Kasumi-1 (cell line): ENCODE measurements around the gene RASGEF1C.

Experiments
- DNase-seq, 2 experiments: peaks; one replicate each; lab custom pipeline; 2025; lab: John Stamatoyannopoulos, UW

The RASGEF1C gene

DNA sequence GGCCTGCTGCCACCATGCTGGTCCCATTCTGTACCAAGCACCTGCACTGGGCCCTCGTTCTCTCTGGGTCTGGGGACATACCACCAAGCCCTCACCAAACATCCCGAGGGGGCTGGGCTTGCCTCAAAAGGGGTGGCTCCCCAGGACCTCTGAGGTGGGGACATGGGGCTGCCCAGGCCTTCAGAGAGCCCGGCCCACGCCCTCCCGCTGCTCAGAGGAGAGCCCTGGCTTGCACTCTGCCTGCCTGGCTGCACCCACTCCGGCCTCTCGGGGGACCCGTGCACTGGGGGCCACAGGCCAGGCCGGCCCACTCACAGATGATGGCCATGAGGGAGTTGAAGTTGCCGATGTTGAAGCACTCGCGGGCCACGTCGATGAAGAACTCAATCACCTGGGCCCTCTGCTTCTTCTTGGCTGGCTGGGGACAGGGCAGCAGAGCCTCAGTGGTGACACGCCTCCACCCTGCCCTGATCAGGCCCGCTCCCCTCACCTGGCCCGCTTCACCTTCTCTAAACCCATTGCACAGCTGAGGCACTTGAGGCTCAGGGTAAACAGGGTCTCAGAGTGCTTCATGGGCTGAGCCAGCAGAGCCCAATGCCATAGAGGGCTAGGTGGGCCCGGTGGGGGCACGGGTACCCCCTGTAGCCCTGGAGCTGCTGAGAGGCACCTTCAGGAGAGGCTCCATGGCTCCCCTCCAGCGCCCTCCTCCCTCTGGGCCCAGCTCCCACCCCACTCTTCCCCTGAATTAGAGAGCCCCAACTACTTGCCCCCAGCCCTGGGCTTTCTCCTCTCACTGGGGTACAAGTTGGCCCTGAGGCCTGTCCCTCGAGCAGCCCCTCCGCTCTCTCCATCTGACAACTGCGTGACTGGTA is 89.7 kb downstream of the RASGEF1C start:
- no peak for DNase-seq

DNA sequence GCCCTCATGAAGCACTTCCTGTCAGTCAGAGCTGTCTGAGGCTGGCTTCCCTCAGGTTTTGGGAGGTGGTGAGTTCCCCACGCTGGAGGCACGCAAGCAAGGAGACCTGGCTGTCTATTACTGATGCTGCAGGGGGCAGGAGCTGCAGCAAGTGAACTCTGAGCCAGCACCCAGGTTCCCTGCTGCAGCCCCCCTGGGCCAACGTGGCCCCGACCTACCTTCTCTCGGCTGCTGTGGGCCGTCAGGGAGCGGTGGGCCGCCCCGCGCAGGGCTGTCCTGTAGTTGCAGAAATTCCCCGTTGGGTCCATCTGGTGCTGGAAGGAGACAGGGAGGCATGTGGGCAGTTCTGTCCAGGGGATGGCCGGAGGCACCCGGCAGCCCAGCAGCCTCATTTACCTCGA is 90.6 kb downstream of the RASGEF1C start:
- no peak for DNase-seq

DNA sequence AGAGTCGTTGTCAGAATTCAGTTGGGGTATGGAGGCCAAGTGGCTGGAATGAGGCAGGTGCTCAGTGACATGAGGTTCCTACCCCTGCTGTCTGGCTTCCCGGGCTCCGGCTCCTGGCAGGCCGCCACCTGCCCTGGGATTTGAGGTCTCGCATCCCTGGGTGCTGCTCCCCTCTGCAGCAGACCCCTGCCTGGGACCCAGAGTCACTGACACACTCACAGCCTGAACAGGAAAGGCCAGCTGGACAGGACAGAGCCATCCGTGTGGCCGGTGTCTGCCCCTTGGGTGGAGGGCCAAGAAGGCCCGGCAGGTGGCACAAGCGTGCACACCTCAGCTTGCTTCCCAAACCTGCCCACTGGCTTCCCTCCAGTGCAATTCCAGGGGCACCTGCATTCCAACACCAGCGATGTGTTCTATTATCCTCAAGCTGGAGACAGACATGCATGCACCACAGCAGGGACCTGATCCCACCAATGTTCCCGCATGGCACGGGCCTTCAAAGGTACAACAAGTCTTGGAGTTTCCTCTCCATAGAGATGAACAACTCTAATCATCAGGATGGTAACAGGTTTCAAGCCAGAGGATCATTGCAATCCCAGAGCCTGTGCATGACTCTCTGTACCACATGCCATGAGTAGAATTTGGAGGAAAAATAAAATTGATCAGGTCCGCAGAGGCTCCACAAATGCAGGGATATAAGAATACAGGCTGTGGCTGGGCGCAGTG is 91.8 kb downstream of the RASGEF1C start:
- DNase-seq = no peak

DNA sequence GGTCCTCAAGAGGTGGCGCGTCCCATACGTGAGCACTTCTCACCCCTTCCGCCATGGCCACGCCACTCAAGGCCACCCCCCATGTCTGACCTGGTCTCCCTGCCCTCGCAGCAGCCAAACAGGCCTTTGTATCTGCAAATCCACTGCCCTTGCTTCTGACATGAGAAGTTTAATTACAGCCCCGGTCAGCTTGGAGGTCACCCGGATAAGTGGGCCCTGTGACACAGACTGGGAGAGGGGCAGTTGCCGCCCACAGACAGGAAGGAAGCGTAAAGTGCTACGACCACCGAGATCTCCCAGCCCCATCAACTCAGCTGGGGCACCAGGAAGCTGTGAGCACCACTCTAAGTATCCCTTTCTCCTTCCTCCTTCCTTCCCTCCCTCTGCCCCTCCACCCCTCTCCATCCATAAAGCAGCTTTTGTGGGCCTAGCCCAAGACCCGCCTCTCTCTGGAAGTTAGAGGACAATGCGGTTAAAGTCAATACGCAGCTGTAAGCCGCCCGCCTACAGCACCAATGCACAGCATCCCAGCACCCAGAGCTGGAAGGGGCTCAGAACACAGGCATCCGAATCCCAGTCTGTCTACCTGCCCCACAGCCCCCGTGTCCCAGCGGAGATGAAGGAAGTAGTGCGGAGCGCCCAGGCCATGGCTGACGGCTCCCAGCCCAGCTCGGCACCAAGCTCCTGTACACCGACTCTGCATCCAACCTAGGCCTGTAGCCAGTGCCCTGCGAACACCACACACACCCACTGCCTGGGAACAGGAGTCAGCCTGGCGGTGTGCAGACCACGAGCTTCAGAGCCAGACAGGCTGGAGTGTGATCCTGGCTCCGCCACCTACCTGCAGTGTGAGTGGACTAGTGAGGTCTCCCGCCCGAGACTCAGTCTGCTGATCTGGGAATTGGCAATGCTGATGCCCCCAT is 92.7 kb downstream of the RASGEF1C start:
- DNase-seq = no peak

DNA sequence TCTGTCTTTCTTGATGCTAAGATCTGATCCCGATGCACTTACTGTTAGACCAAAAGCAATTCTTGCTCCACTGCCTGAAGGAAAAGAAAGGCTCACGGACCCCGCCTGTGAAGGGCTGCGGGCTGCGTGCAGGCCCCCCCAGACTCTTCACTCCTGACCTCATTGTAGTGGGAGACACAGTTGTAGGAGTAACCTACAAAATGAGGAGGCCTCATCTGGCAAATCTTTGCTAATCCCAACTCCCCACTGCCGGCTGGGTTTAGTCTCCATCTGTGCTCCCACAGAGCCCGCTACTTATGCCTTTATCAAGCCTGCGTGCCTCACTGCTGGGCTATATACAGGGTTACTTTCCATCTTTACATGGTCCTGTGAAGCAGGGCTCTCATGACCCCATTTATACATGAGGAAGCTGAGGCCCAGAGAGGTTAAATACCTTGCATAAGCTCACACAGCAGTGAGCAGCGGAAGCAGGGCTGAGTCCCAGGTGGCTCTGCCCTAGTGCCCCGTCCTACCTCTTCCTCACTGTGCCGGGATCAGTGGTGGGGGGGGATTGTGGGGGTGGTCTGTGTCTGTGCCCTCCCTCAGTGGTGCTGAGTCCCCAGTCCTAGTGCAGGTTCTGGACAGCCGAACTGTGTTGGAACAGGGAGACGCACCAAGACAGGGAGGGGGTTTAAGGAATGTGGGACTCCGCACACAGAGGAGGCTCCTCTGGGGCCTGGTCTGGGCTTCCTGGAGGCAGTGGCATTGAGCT is 93.5 kb downstream of the RASGEF1C start:
- DNase-seq = no peak

DNA sequence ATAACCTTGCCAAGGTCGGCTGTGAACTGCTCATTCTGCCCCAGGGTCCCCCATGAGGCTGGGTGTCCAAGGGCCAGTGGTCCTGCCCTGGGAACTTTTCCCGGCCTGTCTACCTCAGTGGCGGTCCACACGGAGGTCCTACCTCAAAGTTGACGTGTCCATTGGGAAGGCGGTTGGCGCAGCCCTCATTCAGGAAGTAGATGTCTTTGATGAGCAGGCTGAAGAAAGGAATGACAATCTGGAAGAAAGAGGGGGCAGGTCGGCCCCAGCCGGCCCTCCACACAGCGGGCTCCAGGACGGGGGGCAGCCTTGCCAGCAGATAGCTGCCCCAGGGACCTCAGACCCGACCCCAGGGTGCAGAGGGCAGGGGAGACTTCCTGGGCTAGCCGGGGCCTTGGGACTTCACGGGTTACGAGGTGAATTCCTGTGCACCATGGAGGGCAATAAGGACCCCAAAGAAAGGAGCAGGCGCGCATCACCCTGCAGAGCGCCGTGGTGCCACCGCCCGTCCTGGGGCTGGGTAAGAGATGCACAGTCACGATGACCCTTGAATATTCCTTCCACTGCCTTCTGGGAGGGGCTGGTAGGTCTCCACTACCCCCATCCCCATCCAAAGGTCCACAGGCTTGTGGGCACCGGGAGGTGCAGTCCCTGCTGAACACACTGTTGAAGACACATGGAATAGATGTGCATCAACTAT is 94.6 kb downstream of the RASGEF1C start:
- no peak for DNase-seq

DNA sequence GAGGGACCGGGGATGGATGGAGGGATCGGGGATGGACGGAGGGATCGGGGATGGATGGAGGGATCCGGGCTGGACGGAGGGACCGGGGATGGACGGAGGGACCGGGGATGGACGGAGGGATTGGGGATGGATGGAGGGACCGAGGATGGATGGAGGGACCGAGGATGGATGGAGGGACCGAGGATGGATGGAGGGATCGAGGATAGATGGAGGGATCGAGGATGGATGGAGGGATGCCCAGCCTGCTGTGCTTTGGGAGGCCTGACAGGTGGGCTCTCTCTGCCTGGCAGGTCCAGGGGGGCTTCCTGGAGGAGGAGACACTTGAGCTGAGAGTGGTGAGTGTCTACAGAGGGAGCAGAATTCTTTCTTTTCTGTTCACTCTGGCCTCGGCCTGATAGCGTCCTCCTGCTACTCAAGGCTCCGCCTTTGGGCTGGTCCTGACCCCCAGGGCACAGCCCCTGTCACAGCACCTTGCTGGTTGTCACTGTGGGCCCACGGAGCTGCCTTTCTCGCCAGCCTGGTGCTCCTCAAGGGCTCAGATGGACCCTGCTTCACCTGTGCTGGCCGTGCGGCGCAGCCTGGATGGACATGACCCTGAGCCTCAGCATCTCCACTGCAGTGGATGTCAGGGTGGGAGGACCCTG is 95.2 kb downstream of the RASGEF1C start:
- DNase-seq = no peak

DNA sequence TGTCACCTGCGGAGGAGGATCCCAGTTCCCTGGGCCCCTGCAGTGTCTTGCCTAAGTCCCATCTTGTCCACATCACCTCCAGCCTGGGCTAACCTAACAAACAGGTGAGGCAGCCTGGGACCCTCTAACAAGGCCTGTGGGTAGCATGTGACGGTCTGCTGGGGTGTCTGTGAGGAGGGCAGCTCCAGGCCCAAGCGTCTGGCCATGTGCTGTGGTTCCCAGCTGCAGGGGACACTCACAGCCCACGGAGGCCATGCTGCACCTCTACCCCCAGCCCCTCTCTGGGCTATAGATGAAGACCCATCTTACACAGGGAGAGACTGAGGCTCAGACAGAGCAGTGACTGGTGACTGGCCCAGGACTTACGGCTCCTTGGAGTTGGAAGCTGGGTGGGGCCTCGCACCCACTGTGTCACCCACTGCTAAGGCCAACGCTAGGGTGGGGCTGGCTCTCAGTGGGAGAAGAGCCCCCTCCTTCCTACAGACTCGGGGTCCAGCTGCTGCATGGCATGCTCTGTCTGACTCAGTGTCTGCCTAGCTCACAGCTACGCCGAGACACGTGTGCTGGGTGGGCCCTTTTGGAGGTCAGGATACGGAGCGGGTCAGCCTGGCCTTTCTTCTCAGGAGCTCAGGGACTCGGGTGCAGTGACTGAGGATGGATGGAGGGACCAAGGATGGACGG is 96.7 kb downstream of the RASGEF1C start:
- no peak for DNase-seq

DNA sequence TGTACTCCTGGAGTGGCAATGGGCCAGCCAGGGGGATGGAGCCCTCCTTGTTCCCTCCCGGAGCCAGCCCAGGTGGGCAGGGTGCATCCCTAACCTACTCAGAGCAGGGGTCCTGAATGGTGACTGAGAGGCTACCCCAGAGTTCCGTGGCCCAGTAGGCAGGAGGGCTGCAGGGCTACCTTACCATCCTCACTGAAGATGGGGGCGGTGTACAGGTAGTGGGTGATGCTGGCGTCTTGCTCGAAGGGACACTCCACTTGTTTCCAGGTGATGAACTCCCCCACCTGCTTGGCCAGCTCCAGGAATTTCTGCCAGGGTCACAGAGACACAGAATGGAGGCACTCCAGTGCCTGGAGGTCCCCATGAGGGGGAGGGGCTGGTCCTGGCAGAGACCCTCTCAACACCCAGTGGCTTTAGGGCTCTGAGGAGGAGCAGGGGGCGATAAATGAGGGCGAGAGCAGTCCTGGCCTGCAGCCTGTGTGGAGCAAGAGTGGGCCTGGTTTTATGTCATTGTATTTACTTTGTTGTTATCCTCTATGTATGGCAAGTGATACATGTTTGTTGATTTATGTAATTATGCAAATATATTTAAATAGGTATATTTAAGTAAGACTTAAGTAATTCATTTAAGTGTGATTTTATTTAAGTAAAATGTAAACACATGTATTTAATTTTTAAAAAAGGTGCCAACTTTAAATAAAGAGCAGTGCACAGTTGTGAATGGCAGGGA is 97.6 kb downstream of the RASGEF1C start:
- DNase-seq = no peak

DNA sequence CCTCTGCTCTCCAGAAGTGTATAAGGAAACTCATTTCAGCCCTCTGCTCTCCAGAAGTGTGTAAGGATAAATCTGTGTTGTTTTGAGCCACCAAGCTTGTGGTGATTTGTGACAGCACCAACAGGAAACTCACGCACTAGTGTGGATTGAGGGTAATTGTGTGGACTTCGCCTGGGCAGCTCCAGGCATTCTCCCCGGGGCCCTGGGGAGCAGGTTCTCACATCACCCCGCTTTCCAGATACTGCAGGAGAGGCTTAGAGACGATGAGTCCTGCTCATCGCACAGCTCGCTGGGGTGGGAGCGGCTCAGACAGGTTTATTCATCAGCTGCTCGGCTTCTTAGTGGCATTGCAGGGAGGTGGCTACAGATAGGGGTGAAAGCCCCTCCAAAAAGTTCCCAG is 99.1 kb downstream of the RASGEF1C start:
- DNase-seq = no peak

DNA sequence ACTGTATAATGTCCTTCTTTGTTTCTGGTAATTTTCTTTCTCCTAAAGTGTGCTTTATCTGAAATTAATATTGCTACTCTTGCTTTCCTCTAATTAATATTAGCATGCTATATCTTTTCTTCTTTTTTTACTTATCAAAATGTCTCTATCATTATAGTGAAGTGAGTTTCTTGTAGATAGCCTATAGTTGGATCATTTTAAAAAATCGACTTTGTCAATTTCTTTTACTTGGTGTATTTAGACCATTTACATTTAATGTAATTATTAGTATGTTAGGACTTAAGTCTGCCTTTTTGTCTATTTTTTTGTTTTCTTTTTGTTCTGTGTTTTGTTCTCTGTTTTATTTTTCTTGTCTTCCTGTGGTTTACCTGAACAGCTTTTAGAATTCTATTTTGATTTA is 102.0 kb downstream of the RASGEF1C start:
- DNase-seq = no peak

DNA sequence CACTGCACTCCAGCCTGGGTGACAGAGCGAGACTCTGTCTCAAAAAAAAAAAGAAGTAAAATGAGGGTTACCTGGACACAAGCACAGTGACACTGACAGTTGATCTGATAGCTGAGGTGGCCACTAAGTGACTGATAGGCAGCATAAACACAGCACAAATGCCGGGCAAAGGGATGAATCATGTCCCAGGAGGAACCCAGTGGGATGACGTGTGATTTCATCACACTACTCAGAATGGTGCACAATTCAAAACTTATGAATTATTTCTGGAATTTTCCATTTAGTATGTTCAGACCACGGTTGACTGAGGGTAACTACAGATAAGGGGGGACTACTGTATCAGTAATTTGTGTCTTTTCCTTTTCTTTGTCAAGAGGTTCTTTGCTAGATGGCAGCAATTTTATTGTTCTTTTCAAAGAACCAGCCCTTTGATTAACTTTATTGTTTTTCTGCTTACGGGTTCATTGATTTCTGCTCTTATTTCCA is 103.1 kb downstream of the RASGEF1C start:
- DNase-seq = no peak

DNA sequence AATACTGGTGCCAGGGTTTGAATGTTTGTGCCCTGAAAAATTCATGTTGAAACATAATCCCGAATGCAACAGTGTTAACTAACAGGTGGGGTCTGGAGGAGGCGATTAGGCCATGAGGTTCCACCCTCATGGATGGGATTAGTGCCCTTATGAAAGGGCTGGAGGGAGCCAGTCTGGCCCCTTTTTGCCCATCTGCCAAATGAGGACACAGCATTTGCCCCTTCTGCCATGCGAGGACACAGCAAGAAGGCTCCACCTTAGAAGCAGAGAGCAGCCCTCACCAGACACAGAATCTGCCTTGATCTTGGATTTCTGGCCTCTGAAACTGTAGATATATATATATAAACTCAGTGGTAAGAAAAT is 104.9 kb downstream of the RASGEF1C start:
- no peak for DNase-seq

DNA sequence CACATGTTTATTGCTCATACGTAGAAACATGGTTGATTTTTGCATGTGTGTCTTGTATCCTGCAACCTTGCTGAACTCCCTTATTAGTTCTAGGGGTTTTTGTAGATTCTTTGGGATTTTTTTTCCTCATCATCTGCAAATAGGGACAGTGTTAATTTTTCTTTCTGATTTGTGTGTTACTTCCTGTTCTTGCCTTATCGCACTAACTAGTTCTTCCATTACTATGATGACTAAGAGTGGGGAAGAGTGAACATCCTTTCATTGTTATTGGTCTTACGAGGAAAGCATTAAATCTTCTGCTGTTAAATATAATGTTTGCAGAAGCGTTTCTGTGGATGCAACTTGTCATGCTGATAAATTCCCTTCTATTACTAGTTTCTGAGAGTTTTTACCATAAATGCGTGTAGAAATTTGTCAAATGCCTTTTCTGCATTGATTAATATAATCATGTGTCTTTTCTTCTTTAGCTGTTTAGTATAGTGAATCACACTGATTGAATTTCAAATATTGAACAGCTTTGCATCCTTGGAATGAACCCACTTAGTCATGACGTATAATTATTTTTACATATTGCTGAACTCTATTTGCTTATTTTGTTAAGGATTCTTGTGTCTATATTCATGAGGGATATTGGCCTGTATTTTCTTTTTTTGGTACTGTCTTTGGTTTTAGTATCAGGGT is 105.4 kb downstream of the RASGEF1C start:
- no peak for DNase-seq

DNA sequence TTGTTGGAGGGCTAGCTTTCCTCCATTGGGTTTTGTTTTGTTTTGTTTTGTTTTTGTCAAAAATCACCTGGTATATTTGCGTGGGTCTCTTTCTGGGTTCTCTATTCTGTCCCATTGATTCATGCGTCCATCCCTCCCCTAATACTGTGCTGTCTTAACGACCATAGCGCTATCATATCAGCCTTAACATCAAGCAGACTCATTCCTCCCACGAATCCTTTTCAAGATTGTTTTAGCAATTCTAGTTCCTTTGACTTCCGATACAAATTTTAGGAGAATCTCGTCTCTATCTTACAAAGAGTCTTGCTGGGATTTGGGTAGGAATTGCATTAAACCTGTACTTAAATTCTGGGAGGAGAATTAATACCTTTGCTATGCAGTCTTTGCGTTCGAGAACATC is 106.4 kb downstream of the RASGEF1C start:
- no peak for DNase-seq

DNA sequence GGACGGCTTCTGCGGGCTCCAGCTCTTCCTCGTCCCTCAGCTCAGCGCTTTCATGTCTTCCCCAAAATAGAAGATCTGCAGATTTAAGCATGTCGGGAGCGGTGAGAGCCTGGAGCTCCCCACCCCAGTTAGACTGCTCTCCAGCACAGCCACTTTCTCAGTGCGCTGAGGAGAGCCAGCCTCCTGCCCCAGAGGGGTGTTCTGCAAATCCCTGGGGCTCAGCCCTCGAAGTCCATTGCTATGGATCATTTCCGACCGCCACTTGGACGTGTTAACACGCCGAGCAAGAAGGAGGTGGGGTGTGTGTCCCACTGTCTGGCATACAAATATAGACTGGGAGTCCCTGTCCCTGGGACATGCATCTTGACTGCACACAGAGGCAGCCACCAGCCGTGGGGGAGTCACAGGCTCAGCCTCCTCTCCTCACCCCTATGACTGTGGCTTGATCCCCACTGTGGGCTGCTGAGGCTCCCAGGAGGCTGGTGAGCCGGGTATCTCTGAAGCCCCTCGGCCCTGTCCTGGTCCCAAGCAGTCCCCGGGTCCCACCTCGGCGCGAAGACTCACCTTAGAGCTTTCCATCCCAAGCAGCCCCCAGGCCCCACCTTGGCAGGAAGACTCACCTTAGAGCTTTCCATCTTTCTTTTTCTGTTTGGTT is 107.4 kb downstream of the RASGEF1C start:
- no peak for DNase-seq

DNA sequence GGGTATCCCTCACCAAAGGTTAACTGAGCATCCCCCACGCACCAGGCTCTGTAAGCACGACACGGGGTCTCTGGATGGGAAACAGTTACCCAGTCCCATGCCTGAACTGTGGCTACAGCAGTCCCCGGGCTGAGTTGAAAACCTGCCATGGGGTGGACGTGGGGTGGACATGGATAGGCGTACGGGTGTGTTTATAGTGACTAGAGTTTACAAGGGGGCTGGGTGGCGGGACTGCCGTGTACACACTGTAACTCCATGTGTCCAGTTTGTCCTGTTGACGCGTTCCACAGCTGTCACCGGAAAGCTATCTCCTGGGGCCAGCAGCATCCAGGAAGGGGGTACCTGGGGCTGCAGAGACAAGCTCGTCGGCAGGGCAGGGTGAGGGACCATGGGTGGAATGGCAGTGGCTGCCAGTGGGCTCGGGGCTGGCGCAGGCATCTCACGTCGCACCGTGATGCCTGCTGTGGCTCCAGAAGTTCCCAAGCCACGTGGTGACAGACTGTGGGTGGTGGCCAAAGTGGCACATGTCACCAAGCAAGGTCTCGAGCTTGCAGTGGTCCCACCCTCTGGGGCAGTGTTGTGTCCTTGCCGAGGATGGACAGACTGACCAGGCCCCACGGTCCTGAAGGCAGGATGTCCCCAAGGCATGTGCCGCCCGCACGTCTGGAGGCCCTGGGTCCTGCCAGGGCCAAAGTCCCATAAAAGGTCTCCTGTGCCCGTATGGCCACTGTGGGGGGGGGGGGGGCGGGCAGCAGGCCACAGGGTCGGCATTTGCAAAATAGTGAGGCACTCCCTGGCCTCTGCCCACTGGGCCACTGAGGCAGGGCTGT is 108.2 kb downstream of the RASGEF1C start:
- DNase-seq = no peak
